HUES48 (cell line): Measurements from ENCODE around the gene IFNL4.
"Not testable (repeated sequence)": the region's sequence is repeated elsewhere in the genome, so short reads cannot be mapped to it uniquely, and the experiment has no call there.

Experiments used
- H3K27ac ChIP-seq: one replicate; pipeline ENCODE4 v1.7.0; 2013; ENCODE audit warnings: low read depth, low read length, inconsistent platforms
- H3K27me3 ChIP-seq: 2 replicates; pipeline ENCODE4 v1.6.1; 2013; ENCODE audit warnings: mild to moderate bottlenecking, low read length; ENCODE audit not compliant: control insufficient read depth, insufficient read depth
- H3K36me3 ChIP-seq: 2 replicates; pipeline ENCODE4 v1.6.1; 2013; ENCODE audit warnings: low read length; ENCODE audit not compliant: control insufficient read depth, insufficient read depth
- H3K4me1 ChIP-seq: 2 replicates; pipeline ENCODE4 v1.6.1; 2013; ENCODE audit warnings: mild to moderate bottlenecking, low read length; ENCODE audit not compliant: control insufficient read depth, insufficient read depth
- H3K4me3 ChIP-seq: 2 replicates; pipeline ENCODE4 v1.5.1; 2013; ENCODE audit warnings: mild to moderate bottlenecking, low read depth, low read length
- H3K9ac ChIP-seq: 2 replicates; pipeline ENCODE4 v1.6.1; 2013; ENCODE audit warnings: mild to moderate bottlenecking, low read depth, low read length, moderate library complexity
- H3K9me3 ChIP-seq: 2 replicates; pipeline ENCODE4 v1.6.1; 2013; ENCODE audit warnings: low read length; ENCODE audit not compliant: control insufficient read depth, insufficient read depth

The IFNL4 gene

DNA sequence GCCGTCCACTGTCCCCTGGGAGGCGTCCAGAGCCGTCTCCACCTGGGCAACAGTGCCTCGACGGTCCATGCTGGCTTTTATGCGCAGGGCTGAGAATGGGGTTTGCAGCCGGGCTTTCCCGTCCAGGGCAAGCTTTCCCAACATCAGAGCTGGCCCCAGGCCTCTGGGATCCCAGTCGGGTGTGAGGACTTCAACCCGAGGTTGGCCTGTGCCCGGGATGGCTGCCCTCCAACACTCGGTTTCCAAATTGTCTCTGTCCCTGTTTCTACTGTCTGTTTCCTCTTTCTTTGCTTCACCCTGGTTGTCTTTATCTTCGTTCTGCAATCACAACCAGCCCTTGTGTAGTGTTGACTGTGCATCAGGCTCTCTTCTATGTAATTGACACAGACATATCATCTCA lies at the start of gene IFNL4:
IFNL4 (minus strand) TSS at position 51 of the 400 bp plus-strand sequence.
- Histone ChIP-seq H3K27me3 (peaks cover 52% of the 10 kb centered on the region), H3K9ac (no peak within 1 kb of the TSS), H3K9me3 (no peaks in the 10 kb centered on the region)

DNA sequence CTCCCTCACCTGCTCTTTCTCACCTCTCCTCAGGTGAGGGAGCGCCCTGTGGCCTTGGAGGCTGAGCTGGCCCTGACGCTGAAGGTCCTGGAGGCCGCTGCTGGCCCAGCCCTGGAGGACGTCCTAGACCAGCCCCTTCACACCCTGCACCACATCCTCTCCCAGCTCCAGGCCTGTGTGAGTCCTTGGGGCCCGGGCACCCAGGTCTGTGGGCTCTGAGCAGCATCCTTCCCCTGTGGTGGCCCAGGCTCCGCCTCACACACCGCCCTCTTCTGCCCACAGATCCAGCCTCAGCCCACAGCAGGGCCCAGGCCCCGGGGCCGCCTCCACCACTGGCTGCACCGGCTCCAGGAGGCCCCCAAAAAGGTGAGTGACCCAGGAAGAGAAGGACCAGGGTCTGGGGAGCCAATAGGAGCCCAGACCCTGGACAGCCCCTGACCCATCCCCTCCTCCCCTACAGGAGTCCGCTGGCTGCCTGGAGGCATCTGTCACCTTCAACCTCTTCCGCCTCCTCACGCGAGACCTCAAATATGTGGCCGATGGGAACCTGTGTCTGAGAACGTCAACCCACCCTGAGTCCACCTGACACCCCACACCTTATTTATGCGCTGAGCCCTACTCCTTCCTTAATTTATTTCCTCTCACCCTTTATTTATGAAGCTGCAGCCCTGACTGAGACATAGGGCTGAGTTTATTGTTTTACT lies 49.4 kb upstream of the IFNL4 start:
- H3K27ac ChIP-seq, result no peak overlapping the region
- no peak overlapping the region for H3K4me3 ChIP-seq
- H3K27me3 ChIP-seq, result peaks cover 4% of the 10 kb centered on the region; the same call in 1 of the 2 replicates
- H3K9me3 ChIP-seq, result no peaks in the 10 kb centered on the region
- no peak overlapping the region for H3K9ac ChIP-seq
- peaks cover 1% of the 10 kb centered on the region for H3K4me1 ChIP-seq
- no peaks in the 10 kb centered on the region for H3K36me3 ChIP-seq

More for the DNA sequence above, at the start of gene IFNL4:
- H3K27ac ChIP-seq, result no peak within 1 kb of the TSS
- no peaks in the 10 kb centered on the region for H3K4me1 ChIP-seq
- peak within 1 kb of the TSS; percentile 50; the same call in 1 of the 2 replicates for H3K4me3 ChIP-seq
- H3K36me3 ChIP-seq, result no peaks in the 10 kb centered on the region

GRCh38 chr19:39296906-39297305 lies 48.2 kb upstream of the IFNL4 start:
- Histone ChIP-seq H3K36me3 (no peaks in the 10 kb centered on the region), H3K9ac (no peak overlapping the region), H3K4me1 (no peaks in the 10 kb centered on the region), H3K9me3 (no peaks in the 10 kb centered on the region), H3K27me3 (peaks cover 4% of the 10 kb centered on the region; the same call in 1 of the 2 replicates), H3K4me3 (no peak overlapping the region), H3K27ac (no peak overlapping the region)

DNA sequence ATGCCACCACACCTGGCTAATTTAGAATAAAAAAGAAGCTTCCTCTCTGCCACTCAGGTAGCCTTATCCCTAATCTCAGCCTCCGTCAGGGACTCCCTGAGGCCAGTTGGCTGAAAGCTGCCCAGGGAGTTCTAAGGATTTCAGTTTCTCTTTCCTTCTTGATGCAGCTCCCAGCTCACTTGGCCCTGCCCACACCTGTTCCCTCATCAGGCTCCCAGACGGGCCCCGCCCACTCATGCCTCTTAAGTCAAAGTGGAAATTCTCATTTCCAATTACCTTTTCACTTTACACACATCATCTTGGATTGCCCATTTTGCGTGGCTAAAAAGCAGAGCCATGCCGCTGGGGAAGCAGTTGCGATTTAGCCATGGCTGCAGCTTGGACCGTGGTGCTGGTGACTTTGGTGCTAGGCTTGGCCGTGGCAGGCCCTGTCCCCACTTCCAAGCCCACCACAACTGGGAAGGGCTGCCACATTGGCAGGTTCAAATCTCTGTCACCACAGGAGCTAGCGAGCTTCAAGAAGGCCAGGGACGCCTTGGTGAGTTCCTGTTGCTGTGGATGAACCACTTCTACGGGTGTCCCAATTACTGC lies 47.5 kb upstream of the IFNL4 start, which contains the start of gene IFNL1:
IFNL1 (plus strand) TSS at position 353 of the 591 bp plus-strand sequence; CDS start at position 368, 15 bp downstream.
- H3K36me3 ChIP-seq, result no peaks in the 10 kb centered on the region
- H3K4me3 ChIP-seq, result no peak within 1 kb of the TSS
- H3K9ac ChIP-seq, result no peak within 1 kb of the TSS
- H3K27me3 ChIP-seq, result peaks cover 4% of the 10 kb centered on the region; the same call in 1 of the 2 replicates
- no peak within 1 kb of the TSS for H3K27ac ChIP-seq
- H3K9me3 ChIP-seq, result no peaks in the 10 kb centered on the region
- H3K4me1 ChIP-seq, result no peaks in the 10 kb centered on the region

DNA sequence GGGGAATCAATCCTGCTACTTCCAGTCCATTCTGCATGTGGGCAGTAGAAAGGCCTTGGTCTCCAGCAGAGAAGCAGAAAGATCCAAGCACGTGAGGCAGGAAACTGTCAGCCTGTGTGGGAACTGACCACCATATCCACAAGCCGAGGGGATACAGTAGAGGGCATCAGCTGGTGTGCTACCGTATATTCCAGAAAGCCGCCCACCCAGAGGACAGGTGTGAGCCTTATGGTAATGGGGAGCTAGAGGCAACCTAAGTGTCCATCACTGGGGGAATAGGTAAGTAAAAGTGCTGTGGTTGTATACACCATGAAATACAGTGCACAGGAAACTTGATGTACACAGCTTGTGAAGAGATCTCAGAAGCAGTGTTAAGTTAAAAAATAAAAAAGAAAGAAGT lies 44.7 kb upstream of the IFNL4 start:
- no peaks in the 10 kb centered on the region for H3K4me1 ChIP-seq
- peaks cover 6% of the 10 kb centered on the region for H3K27me3 ChIP-seq
- no peak overlapping the region for H3K9ac ChIP-seq
- H3K4me3 ChIP-seq, result no peak overlapping the region
- H3K36me3 ChIP-seq, result no peaks in the 10 kb centered on the region
- no peak overlapping the region for H3K27ac ChIP-seq
- no peaks in the 10 kb centered on the region for H3K9me3 ChIP-seq

DNA sequence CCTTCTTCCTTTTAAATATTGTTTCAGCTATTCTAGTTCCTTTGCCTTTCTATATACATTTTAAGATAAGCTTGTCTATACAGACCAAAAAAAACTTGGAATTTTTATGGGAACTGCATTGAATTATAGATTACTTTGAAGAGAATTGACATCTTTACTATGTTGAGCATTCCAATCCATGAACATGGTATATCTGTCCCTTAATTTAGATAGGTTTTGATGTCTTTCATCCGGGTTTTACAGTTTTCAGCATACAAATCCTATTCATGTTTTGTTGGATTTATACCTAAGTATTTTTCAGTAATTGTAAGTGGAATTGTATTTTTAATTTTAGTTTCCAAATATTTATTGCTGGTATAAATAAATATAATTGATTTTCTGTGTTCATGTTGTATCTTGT lies 35.4 kb upstream of the IFNL4 start:
- no peak overlapping the region for H3K4me3 ChIP-seq
- no peak overlapping the region for H3K9ac ChIP-seq
- no peaks in the 10 kb centered on the region for H3K4me1 ChIP-seq
- no peaks in the 10 kb centered on the region for H3K9me3 ChIP-seq
- no peak overlapping the region for H3K27ac ChIP-seq
- H3K27me3 ChIP-seq, result no peaks in the 10 kb centered on the region; the same call in 1 of the 2 replicates
- no peaks in the 10 kb centered on the region for H3K36me3 ChIP-seq

DNA sequence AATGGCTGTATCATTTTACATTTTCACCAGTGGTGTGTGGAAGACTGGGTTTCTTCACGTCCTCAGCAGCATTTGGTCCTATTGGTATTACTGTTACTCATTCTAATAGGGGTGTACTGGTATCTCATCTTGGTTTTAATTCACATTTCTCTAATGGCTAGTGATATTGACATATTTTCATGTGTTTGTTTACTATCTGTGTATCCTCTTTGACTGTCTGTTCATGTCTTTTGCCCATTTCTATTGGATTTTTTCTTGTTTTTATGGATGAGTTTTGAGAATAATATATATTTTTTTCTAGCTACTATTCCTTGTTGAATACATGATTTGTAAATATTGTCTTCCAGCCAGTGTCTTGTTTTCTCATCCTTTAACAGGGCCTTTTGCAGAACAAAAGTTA lies 33.4 kb upstream of the IFNL4 start:
- Histone ChIP-seq H3K36me3 (no peaks in the 10 kb centered on the region), H3K9me3 (no peaks in the 10 kb centered on the region), H3K4me3 (no peak overlapping the region), H3K4me1 (no peaks in the 10 kb centered on the region), H3K27ac (no peak overlapping the region), H3K27me3 (no peaks in the 10 kb centered on the region; the same call in none of the 2 replicates), H3K9ac (no peak overlapping the region)

GRCh38 chr19:39277598-39277997 lies 28.9 kb upstream of the IFNL4 start:
- no peaks in the 10 kb centered on the region for H3K36me3 ChIP-seq
- H3K9ac ChIP-seq, result no peak overlapping the region

DNA sequence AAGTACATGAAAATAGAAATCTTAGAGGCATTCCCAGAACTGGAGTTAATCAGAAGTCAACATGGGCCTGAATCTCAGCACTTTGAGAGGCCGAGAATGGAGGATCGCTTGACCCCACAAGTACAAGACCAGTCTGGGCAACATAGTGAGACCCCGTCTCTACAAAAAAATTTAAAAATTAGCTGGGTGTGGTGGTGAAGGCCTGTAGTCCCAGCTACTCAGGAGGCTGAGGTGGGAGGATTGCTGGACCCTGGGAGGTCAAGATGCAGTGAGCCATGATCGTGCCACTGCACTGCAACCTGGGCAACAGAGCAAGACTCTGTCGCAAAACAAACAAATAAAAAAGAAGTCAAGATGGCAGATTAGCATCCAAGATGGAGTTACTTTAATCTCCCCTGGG lies 28.1 kb upstream of the IFNL4 start:
- H3K27ac ChIP-seq, result no peak overlapping the region
- H3K4me3 ChIP-seq, result no peak overlapping the region
- no peak overlapping the region for H3K9ac ChIP-seq
- no peaks in the 10 kb centered on the region for H3K36me3 ChIP-seq
- no peaks in the 10 kb centered on the region for H3K9me3 ChIP-seq
- H3K27me3 ChIP-seq, result peaks cover 6% of the 10 kb centered on the region
- no peaks in the 10 kb centered on the region for H3K4me1 ChIP-seq

More at GRCh38 chr19:39277598-39277997, 28.9 kb upstream of the IFNL4 start:
- H3K4me1 ChIP-seq, result no peaks in the 10 kb centered on the region
- H3K9me3 ChIP-seq, result no peaks in the 10 kb centered on the region
- no peak overlapping the region for H3K27ac ChIP-seq
- H3K4me3 ChIP-seq, result no peak overlapping the region
- peaks cover 6% of the 10 kb centered on the region for H3K27me3 ChIP-seq

GRCh38 chr19:39275578-39275977 lies 26.9 kb upstream of the IFNL4 start:
- no peaks in the 10 kb centered on the region for H3K4me1 ChIP-seq
- no peak overlapping the region for H3K27ac ChIP-seq
- no peaks in the 10 kb centered on the region for H3K36me3 ChIP-seq
- no peak overlapping the region for H3K9ac ChIP-seq
- no peak overlapping the region for H3K4me3 ChIP-seq
- no peaks in the 10 kb centered on the region for H3K9me3 ChIP-seq
- peaks cover 8% of the 10 kb centered on the region for H3K27me3 ChIP-seq

DNA sequence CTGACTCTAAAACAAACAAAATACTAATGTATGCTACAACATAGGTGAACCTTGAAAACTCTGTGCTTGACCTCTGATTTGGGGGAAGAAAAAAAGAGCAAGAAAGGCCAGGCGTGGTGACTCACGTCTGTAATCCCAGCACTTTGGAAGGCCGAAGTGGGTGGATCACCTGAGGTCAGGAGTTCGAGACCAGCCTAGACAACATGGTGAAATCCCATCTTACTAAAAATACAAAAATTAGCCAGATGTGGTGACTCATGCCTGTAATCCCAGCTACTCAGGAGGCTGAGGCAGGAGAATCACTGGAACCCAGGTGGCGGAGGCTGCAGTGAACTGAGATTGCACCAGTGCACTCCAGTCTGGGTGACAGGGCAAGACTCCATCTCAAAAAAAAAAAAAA lies 25.2 kb upstream of the IFNL4 start:
- H3K9me3 ChIP-seq, H3K27ac ChIP-seq, H3K4me3 ChIP-seq, H3K4me1 ChIP-seq, H3K36me3 ChIP-seq, H3K9ac ChIP-seq: not testable (repeated sequence)
- H3K27me3 ChIP-seq, result peaks cover 14% of the 10 kb centered on the region
